ENCODE data around the gene TRPV4.
A peak's percentile ranks its signal among the peaks of the same experiment; 100 is the strongest.

TRPV4 gene

DNA sequence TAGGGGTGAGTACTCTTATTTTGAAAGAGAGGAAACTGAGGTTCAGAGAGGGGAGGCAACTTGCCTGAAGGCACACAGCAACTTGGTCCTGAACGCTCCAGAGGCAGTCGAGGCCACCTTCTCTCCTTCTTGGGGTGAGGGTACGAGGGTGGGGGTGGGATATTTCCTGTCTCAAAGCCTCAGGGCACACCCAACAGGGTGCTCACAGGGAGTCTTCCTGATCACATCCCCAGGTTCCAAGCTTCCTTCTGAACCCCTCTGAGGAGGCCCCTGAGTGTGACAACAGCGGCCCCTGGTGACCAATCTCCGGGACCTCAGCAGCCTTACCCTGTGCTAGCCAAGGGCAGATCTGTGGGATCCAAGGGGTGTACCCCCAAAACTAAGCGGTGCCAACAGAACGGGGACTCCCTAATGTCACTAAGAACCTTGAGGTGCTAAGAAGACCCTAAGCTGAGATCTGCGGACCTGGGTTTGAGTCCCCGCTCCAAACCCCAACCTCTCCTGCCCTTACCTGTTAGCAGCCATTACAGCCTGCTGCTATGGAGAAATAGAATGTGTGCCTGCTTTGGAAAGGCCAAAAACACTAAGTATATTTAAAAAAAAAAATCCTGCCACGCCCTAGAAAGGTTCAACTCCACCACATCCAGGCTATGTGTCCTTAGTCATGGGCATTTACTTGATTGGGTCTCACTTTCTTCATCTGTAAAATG is 57.9 kb downstream of the TRPV4 start:
- peak; percentile 69 for DNase-seq

DNA sequence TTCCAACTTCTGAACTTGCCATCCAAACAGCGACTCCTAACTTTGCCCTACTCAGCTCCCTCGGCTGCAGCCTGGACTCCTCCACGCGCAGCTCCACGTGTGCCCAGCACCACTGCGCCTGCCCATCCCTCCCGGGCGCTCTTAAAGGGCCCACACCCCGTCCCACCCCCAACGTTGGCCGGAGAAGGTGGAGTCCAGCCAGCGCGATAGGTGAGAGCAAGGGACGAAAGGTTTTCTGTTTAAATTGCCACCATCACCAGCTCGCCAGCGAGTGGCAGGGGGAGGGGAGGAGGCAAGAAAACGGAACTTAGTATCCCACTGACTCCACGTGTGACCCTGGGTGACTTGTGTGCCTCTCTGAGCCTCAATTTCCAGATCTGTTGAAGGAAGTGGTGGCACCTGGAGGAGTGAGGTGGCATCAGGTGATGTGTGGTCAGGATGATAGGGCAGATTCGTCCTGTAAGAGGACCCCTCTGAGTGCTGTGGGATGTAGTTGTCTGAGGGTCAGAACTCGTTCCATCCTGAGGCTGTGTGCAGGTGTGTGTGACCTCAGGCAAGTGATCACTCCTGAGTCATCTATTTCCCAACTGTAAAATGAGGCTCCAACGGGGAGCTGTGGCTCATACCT is 59.7 kb downstream of the TRPV4 start:
- no peak for DNase-seq

GRCh38 chr12:109772622-109773321 is 60.4 kb downstream of the TRPV4 start:
- no peak for DNase-seq

GRCh38 chr12:109771746-109772621 is 61.2 kb downstream of the TRPV4 start:
- DNase-seq: no peak

DNA sequence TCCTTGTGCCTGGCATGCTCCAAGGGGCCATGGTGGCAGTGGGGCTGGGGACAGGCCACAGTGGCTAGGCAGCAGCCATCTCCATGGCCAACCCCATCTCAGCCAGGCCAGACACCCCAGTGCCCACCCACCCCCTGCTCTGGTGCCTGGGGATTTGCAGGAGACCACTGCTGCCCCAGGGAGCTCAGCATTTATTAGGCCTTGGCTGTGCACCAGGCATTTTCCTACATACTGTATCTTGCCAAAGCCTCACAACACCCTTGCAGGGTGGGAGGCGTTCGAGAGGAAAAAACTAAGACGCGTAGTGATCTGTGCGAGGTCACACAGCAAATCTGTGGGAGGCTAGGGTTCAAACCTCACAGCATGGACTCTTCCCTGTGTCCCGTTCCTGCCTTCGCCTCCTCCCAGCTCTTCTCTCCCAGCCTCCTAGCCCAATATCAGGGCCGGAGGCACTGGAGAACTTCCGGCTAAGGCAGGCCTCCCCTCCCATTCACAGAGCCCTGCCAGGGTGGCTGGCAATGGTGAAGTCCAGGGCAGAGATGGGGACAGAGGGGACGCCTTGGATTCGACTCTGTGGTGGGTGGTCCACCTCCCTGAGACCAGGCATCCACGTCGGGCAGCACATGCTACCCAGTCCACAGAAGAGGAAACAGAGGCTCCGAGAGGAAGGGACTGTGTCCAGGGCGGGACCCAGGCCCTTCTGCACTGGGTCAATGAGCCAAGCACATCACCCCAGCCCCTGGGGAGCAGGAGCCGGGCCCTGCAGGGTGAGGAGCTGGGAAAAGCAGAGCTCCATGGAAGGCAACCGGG is 62.1 kb downstream of the TRPV4 start:
- no peak for DNase-seq

GRCh38 chr12:109770104-109770860 is 62.9 kb downstream of the TRPV4 start:
- DNase-seq: no peak

- DNase-seq: no peak
These were observed 64.1 kb downstream of the TRPV4 start for GRCh38 chr12:109768901-109769670.

DNA sequence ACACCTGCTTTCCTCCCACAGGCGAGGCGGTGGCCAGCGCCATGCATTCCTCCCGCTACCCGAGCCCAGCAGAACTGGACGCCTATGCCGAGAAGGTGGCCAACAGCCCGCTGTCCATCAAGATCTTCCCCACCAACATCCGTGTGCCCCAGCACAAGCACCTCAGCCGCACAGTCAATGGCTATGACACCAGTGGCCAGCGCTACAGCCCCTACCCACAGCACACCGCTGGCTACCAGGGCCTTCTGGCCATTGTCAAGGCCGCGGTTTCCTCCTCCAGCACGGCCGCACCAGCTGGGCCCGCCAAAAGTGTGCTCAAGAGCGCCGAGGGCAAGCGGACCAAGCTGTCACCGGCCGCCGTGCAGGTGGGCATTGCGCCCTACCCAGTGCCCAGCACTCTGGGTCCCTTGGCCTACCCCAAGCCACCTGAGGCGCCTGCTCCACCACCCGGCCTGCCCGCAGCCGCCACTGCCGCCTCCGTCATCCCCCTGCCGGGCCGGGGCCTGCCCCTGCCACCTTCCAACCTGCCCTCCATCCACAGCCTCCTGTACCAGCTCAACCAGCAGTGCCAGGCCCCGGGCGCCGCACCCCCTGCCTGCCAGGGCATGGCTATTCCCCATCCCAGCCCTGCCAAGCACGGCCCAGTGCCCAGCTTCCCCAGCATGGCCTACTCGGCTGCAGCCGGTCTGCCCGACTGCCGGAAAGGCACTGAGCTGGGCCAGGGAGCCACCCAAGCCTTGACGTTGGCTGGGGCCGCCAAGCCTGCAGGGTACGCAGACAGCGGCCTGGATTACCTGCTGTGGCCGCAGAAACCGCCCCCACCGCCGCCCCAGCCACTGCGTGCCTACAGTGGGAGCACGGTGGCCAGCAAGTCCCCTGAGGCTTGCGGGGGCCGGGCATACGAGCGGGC is 65.0 kb downstream of the TRPV4 start:
- DNase-seq: no peak

DNA sequence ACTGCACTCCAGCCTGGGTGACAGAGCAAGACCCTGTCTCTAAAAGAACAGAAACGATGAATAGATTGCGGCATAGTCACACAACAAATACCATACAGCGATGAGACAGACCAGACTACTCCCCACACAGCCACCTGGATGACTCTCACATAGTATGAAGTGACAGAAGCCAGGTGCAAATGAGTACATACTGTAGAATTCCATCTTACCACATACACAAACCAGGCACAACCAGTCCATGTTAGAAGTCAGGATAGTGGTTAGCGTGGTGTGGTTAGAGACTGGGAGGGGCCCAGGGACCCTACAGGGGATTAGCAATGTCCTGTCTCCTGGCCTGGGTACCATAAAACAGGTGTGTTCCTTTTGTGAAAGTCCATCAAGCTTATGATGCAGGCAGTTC is 65.7 kb downstream of the TRPV4 start:
- DNase-seq: no peak

- no peak for DNase-seq
These were observed 66.9 kb downstream of the TRPV4 start for GRCh38 chr12:109766251-109766778.

GRCh38 chr12:109765446-109765810 is 67.8 kb downstream of the TRPV4 start:
- no peak for DNase-seq

GRCh38 chr12:109764776-109765445 is 68.3 kb downstream of the TRPV4 start:
- no peak for DNase-seq

GRCh38 chr12:109764123-109764522 is 69.1 kb downstream of the TRPV4 start:
- DNase-seq: no peak

DNA sequence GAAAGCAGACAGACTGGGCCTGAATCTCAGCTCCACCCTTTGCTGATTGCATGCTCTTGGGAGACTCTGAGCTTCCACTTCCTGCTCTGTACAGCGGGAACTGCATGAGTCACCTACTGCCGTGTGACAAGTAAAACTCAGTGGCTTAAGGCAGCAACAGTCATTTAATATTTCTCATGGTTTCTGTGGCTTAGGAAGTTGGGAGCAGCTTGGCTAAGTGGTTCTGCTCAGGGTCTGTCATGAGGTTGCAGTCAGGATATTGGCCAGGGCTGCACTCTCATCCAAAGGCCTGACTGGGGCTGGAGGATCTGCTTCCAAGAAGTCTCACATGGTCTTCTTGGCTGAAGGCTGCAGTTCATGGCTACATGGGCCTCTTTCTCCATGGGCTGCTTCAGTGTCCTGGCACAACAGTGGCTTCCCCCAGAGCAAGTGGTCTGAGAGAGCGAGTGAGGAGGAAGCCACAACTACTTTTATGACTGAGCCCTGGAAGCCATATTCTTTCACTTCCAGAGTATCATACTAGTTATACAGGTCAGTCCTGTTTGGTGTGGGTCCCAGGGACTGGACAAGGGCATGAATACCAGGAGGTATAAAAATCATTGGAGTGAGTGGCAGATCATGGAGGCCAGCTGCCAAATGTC is 69.9 kb downstream of the TRPV4 start:
- no peak for DNase-seq

GRCh38 chr12:109762673-109763191 is 70.5 kb downstream of the TRPV4 start:
- no peak for DNase-seq

GRCh38 chr12:109762071-109762672 is 71.0 kb downstream of the TRPV4 start:
- no peak for DNase-seq
